HG03025 (cell line): ENCODE measurements around the gene ACACA.
"Not testable (repeated sequence)": the region's sequence is repeated elsewhere in the genome, so short reads cannot be mapped to it uniquely, and the experiment has no call there.

Source experiments
- ATAC-seq: cut with Tn5 transposase; IDR thresholded peaks from one replicate; pipeline ENCODE4 v1.9.1; 2021; ENCODE audit warnings: mild to moderate bottlenecking, moderate library complexity; ENCODE audit not compliant: unreplicated experiment, low FRiP score

ACACA gene

DNA sequence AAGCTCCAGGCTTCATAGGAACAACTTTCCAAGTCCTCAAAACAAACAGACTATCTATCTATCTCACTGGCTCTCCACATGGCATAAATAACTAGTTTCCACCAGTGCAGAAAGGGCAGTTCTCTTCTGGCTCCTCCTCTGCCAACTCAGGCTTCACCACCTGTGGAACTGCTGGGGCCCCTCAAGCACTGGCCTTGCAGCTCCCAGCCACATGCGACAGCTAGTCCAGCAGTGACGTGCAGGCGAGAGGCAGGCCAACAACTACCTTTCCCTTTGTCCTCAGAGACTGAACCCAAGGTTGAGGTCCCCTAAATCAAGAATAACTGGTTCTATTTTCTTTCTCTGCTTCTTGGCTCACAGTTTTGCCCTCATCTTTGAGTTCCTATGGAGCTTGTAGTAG, 320.3 kb downstream of the ACACA start:
- no peak for ATAC-seq

DNA sequence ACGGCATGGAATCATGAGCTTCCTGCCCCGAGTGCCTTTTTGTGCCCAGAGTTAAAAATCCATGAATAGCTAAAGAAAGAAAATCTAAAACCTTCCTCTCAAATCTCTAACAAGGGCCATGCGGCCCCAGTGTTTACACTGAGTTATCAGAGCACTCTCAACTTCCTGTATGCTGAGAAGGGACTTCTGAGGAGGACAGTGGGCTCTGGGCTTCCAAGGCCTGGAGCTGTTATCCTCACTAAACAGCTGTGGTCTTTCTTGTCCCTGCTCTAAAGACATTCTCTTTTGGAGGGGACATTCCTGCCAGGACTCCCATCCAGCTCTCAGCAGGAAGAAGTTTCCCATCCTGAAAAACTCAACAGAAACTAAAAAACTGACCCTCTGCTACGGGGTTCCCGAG, 322.3 kb downstream of the ACACA start:
- no peak for ATAC-seq

DNA sequence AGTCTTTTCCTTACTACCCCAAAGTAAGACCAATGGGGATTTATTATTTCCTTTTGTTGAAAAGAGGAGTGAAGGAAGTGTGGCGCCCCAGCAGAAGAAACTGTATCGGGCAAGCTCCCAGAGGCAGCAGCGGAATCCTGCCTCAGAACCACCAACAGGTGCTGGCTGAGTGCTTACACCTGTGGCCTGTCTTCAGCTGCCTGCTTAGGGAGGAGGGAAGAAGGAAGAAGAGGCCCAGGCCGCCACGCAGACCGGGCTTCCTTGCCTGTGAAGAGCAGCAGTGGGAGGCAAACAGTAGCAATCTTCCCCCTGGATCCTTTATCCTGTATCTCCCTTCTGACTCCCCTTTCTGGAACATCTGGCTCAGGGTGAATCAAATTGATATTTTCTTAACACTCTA, 323.2 kb downstream of the ACACA start:
- ATAC-seq, result no peak

DNA sequence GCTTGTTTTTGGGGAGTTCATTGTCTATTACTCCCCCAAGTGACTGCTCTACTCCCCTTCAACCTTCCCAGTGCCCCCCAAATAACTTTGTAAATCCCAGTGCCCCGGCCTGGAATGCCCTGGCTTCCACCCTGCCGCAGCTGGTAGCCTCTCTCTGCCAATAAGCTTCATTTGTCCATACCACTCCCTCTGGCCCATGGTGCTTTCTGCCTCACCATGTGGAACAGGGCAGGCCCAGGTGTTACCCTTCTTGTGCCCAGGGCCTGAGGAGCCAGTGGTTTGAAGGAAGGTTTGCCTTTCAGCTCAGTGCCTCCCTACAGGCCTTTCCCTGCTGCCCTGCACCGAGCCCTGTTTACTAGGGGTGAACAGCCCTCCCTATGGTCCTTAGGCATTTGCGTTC, 323.7 kb downstream of the ACACA start:
- no peak for ATAC-seq

DNA sequence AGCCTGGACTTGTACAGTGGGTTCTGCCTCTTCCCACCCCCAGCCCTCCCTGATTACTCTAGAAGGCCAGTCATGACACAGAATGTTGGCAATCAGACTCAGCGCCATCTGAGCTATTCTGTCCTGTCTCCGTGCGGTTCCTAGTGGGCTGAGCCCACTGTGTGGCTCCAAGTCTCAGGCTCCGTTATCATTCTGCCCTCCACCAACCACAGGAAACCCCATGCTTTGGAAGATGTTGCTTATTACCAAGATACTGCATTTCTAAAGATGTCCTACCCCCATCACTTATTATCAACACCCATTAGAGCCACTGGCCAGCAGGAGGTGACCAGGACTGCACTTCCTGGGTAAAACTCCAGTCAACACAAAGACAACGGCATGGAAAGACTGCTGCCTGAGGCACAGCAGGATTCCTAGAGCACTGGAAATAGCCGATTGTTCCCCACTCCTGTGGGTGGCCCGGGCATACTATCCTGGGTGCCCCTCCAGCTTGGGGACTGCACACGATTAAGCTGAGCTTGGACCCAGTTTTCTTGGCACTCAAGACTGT, 324.2 kb downstream of the ACACA start:
- no peak for ATAC-seq

DNA sequence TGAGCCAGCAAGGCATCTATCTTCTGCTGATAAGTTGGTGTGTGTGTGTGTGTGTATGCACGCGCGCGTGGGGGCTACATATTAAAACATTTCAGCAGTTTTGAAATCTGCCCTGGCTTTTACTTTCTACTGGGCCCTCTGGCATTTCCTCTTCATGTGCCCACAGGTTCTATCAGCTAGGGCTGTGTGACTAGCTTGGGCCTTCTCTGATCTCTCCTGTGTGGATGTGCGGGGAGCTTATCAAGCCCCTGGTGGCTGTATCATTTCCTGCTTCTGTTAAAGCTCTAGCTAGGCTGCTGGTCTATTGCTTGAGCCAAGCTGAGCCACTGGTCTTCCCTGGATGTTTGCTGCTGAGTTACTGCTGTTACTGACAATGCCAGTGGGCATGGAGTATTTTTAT, 325.3 kb downstream of the ACACA start:
- no peak for ATAC-seq

DNA sequence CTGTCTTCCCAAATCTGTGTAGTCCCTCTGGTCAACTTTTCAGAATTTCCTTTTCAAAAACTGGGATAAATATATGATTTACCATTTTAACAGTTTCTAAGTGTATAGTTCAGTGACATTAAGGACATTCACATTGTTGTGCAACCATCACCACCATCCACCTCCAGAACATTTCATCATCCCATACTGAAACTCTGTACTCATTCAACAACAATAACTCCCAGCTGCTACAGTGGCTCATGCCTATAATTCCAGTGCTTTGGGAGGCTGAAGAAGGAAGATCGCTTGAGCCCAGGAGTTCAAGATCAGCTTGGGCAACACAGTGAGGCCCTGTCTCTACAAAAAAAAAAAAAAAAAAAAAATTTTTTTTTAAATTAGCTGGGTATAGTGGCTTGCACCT, 326.9 kb downstream of the ACACA start:
- ATAC-seq, result no peak

DNA sequence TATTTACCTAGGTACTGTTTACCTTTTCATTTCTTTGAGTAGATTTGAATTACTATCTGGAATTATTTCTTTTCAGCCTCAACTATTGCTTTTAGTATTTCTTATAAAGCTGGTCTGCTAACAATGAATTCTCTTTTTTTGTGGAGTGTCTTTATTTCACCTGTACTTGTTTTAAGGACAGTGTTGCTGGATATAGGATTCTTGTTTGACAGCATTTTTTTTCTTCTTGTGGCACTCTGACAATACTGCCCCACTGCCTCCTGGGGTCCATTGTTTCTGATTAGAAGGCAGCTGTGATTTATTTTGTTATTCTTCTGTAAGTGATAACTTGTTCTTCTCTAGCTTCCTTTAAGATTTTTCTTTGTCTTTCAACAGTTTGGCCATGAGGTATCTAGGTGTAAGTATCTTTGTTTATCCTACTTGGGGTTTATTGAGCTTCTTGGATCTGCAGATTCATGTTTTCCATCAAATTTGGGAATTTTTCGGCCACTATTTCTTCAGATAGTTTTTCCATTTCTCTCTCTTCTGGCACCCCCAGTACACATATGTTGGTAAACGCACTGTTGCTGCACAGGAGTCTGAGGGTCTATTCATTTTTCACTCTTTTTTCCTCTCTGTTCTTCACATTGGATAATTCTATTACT, 327.4 kb downstream of the ACACA start:
- no peak for ATAC-seq

DNA sequence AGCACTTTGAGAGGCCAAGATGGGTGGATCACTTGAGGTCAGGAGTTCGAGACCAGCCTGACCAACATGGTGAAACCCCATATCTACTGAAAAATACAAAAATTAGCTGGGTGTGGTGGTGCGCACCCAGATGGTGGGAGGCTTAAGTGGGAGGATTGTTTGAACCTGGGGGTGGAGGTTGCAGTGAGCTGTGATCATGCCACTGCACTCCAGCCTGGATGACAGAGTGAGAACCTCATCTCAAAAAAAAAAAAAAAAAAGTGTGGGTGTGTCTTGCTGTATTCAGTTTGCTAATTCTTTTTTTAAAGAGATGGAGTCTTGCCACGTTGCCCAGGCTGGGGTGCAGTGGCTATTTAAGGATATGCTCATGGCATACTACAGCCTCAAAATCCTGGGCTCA, 333.2 kb downstream of the ACACA start:
- ATAC-seq, result not testable (repeated sequence)

DNA sequence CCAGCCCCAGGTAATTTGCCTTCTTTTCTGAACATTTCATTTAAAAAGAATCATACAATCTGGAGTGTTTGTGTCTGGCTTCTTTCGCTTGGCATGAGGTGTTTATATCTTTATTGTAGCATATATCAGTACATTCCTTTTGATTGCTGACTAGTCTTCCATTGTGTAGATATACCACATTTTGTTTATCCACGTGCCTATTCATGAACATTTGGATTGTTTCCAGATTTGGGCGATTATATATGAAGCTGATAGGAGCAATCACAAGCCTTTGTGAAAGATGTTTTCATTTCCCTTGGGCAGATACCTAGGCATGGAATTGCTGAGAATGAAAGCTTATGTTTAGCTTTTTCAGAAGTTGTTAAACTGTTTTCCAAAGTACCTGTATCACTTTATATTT, 337.5 kb downstream of the ACACA start:
- ATAC-seq, result no peak

DNA sequence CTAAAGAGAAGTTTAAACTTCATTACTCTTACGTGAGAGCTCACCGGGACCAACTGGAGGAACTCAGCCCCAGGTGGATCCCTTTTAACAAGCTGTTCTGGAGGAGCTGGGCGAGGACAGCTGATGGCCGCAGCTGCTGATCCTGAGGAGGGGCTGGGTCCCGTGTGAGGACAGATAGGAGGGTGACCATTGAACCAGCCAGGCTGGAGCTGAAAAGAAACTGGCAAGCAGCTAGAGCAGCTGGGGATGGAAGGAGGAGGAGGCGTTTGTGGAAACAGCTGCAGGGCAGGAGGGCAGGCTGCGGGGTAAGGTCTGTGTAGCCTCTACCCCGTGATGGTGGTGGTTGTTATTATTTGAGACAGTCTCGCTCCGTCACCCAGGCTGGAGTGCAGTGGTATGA, 338.4 kb downstream of the ACACA start:
- ATAC-seq, result no peak

DNA sequence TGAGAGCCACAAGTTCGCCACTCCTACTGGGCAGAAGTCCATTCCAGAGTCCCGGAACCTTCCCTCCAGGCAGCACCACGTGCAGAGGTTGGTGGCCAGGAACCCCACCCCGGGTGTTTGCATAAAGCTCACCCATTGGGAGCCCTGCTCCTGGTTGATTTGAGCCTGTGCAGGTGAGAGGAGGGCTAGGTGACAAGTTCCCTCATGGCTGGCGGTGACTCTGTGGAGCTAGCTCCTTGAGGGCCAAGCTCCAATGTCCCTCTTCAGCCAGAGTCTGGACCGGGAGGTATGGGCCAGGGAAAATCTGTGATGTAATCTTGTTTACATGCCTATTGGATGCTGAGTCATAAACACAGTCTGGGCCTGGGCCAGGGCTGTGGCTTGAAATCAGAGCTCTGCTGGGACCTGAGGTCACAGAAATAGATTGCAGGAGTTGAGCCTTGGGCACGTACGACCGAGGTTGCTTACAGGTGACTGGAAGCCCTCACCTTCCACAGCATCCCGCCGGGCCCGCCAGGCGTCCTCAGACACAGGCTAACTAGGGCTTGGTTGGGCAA, 339.0 kb downstream of the ACACA start:
- no peak for ATAC-seq

DNA sequence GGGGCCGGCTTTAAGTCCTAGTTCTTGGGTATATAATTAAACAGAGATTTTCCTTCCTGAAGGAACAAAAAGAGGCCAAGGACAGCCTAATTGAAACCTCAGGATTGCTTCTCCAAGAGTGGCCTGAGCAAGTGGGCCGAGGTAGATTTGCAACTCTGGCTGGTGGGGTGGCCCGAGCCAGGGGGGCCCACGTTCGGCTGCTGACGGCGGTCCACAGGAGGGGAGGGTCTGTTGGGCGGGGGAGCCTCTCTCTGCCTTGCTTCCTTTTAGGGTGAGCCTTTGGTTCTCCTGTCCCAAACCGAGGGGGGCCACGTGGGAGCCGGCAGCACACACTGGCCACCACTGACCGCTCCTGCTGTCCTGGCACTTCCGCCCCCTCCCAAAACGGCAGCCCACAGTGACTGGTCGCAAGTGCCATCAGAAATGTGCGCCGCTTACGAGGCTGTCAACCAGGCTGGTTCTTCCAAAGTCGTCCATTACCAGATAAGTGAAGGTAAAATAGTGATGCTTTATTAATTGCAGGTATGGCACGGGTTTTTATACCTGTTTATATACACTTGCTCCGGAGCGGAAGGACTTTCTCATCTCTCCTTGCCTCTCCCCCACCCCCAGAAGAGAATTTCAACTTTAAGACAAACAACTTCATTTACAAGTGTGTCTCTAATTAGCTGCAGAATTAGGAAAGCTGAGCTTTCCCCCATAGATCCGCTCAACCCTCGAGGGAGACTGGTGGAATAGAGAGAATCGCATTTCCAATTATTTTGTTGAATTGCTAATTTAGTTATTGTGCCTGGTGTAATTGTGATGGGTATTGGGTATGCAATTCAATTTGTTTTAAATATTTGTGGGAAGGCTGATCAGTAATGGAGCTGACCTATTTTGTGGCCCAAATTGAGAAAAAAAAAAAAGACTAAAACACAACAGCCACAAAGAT, 340.0 kb downstream of the ACACA start:
- ATAC-seq, result no peak

DNA sequence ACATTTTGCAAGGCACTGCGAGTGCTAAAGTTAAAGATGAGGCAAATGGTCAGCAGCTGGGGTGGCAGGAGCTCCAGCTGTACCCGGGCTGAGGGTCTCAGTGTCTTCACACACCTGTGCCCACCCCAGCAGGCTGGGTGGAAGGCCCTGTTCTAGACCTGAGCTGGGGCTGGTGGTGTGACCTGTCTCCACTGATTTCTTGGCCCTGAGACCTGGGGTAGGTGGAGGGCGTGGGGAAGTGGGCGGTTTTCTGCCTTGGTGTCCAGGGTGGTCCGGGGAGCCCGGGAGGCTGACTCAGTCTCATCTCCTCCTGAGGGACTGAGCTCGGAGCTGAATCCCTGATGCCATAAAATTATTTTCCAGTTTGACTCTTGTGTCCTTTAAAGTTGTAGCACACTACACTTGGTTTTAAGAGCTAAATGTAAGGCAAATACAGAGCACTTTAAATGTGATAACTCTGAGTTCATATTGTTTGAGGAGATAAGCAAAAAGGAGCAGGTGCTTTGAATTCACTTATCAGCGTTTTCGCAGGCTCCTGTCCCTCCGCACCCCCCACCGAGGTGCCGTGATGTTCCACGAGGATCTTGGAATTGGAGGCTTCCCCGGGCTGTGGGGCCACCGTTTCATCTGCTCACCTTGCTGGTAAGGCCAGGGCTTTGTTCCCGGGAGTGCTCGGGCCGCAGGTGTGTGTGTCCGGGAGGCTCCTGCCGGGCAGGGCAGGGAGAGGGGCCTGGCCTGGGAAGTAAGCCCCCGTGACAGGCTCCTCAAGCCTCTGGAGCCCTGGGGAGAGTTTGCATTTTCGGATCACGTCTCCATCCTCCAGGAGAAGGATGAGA, 340.9 kb downstream of the ACACA start:
- no peak for ATAC-seq

DNA sequence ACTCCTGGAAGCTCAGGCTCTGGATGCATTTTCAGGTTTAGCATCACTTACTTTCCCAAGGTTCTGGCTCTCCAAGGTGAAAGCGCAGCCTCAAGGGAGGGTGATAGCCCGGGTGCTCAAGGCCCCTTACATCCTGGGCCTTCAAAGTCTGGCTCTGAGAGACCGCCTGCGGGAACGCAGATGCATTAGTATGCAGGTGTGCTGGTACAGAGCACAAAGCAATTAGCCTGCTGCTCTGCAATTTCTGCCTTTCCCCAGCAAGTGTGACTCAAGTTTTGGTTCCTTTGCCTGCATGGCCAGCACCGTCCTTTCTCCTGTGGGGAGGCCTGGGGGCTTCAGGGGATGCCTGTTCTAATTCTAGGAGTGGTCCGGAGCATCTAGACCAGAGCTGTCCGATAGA, 341.7 kb downstream of the ACACA start:
- no peak for ATAC-seq

DNA sequence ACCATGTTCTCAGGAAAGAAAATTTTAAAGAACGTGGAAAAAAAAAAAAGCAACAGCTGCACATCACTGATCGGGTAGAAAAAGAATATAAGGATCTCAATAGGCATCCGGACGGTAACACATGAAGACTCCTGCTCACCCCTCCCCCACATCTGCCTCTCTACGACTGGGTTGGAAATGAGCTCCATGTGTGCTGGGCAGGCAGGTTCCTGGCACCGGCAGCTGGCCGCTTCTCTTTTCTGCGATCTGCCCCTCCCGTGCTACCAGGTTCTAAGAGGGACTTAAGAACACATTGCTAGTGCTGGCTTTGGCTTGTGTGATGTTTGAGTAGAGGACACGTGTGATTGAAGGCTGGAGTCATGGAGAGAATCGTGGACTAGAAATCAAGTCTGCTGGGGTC, 342.4 kb downstream of the ACACA start:
- ATAC-seq, result no peak

DNA sequence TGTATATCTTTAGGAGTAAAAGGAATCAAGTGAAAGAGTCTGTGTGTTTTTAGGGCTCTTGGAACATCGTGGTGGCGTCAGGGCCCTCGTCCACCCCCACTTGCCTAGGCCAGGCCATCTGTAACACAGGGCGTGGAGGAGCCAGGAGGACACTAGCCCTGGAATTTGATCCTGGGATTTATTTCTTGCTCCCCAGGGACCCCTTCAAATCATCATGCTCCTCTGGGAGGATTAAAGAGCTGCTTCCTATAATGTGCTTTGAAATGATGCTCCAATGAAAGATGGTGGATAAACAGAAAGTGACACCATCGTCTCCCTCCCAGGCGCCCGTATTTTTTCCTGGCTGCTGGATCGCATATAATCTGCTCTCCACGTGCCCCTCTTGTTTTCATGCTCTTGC, 344.6 kb downstream of the ACACA start:
- ATAC-seq, result no peak

DNA sequence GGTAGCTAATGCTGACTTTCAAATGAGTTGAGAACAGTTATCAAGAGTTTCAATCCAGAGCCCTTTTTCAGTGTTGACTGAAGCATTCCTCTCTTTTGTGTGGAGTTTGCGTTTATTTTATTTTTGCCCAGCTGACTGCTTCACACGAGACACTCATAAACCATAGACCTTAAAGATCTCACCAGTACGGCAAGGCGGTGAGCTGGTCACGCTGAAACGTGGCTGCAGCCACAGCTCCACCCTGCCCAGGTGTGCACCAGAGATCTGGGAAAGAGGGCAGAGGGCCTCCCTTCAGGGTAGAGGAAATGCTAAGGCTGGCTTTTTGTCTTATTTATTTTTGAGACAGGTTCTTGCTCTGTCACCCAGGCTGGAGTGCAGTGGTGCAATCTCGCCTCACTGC, 345.7 kb downstream of the ACACA start:
- no peak for ATAC-seq

DNA sequence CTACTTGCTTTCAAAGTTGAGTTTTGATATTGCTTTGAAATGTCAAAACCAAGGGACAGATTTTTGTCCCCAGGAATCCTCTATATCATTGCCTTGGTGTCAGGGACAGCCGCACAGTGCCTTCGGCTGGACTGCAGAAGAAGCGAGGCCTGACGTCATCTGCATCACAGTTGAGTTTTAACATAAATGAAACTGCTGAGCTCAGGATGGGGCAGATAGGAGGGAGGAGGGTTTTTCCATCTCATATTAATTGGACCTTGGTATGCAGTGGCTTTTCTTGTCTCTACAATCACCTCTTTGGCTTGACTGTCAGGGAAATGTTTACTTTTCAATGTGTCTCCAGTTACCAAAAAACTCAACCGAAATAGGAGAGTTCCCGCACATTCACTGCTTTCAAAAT, 346.5 kb downstream of the ACACA start:
- ATAC-seq, result no peak

DNA sequence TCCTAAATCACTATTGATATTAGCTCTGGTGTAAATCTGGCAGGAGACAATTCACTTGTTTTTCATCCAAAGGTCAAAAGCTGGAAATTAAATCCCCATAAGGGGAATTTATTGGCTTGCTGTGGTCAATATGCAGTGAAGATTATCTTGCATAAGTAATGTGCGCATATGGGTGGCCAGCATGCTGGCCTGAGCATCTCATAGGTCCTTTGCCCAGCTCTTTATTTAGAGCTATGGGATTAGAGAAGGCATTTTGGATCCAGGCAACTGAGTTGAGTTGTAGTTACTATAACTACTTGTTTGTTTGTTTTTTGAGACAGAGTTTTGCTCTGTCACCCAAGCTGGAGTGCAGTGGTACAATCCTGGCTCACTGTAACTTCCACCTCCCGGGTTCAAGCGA, 347.1 kb downstream of the ACACA start:
- ATAC-seq, result no peak

DNA sequence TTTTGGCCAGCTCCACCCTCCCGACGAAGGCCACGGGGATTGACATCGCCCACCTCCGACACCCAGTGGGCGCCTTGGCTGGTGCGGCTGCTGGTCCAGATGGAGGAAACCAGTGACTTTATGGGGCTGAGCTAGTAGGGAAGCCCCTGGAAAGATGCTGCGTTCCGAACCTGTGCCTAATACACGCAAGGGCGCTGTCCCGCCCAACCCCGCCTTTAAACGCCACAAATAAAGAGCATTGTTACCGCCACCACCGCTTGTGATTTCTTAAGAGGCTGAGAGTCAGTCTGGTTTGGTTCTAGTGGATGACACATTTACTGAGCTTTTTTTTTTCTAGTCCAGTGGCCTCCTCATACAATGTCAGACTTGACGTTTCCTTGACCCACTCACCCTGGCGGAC, 350.0 kb downstream of the ACACA start:
- no peak for ATAC-seq
